Erythroblast (primary cell): Measurements from ENCODE around the gene PXT1.
"Not testable (repeated sequence)": the region's sequence is repeated elsewhere in the genome, so short reads cannot be mapped to it uniquely, and the experiment has no call there.

Experiments used
- DNase-seq, 2 experiments: peaks; one replicate each; lab custom pipeline; 2025; lab: John Stamatoyannopoulos, UW
- GATA1 ChIP-seq: IDR thresholded peaks from 2 replicates; pipeline ENCODE4 v1.6.1; 2011; ENCODE audit warnings: low read depth, mild to moderate bottlenecking, control low read depth, low read length, moderate library complexity
- POLR2A ChIP-seq: IDR thresholded peaks from 2 replicates; pipeline ENCODE4 v1.6.1; 2011; ENCODE audit warnings: mild to moderate bottlenecking, low read length

Gene PXT1

GRCh38 chr6:36442671-36443470 lies at the start of gene PXT1, which contains the start of gene KCTD20:
TSS of gene PXT1 (minus strand) at chr6:36442854. CDS start at chr6:36426082, 16,772 bp downstream.
TSS of gene KCTD20 (plus strand) at chr6:36443000. CDS start at chr6:36470098, 27,098 bp downstream.
- DNase-seq = peak; percentile 95 to 97
- TF ChIP-seq POLR2A = peak; percentile 97
- no peak for TF ChIP-seq GATA1

GRCh38 chr6:36492092-36492491 lies 49.4 kb upstream of the PXT1 start:
- no peak for DNase-seq
- TF ChIP-seq GATA1 = no peak
- TF ChIP-seq POLR2A = no peak

- DNase-seq = no peak
- no peak for TF ChIP-seq POLR2A
Observed at GRCh38 chr6:36491378-36491965, 48.8 kb upstream of the PXT1 start.

- no peak for TF ChIP-seq GATA1
- no peak for TF ChIP-seq POLR2A
Observed at GRCh38 chr6:36489426-36489825, 46.8 kb upstream of the PXT1 start.

GRCh38 chr6:36488221-36488620 lies 45.6 kb upstream of the PXT1 start:
- TF ChIP-seq GATA1 (no peak), POLR2A (no peak)
- DNase-seq = no peak

More at GRCh38 chr6:36489426-36489825, 46.8 kb upstream of the PXT1 start:
- no peak for DNase-seq

- no peak for DNase-seq
- no peak for TF ChIP-seq POLR2A
- TF ChIP-seq GATA1 = no peak
Observed at GRCh38 chr6:36487698-36488097, 45.0 kb upstream of the PXT1 start.

GRCh38 chr6:36484736-36485135 lies 42.1 kb upstream of the PXT1 start:
- no peak for DNase-seq
- TF ChIP-seq GATA1 (no peak), POLR2A (no peak)

GRCh38 chr6:36483326-36483725 lies 40.7 kb upstream of the PXT1 start:
- DNase-seq = not testable (repeated sequence)

- no peak for DNase-seq
- TF ChIP-seq POLR2A (no peak), GATA1 (no peak)
Observed at GRCh38 chr6:36479256-36479655, 36.6 kb upstream of the PXT1 start.

GRCh38 chr6:36478051-36478526 lies 35.4 kb upstream of the PXT1 start:
- peak; percentile 56 to 81 for DNase-seq
- no peak for TF ChIP-seq GATA1
- TF ChIP-seq POLR2A = no peak

- no peak for DNase-seq
- TF ChIP-seq POLR2A (no peak), GATA1 (no peak)
Observed at GRCh38 chr6:36469946-36470345, 27.3 kb upstream of the PXT1 start.

- DNase-seq = no peak
- no peak for TF ChIP-seq GATA1
- no peak for TF ChIP-seq POLR2A
Observed at GRCh38 chr6:36469148-36469661, 26.6 kb upstream of the PXT1 start.

- DNase-seq = no peak
- TF ChIP-seq GATA1 (no peak), POLR2A (no peak)
Observed at GRCh38 chr6:36467625-36468024, 25.0 kb upstream of the PXT1 start.

GRCh38 chr6:36464233-36464632 lies 21.6 kb upstream of the PXT1 start:
- peak in 1 of 2 experiments; percentile 5 for DNase-seq
- TF ChIP-seq GATA1 (no peak), POLR2A (no peak)
